Parathyroid adenoma (tissue), 2 donors: ENCODE data around the gene LRRC36.

Experiments
- H2AFZ ChIP-seq: fragments of 300-600 bp; sonication (generic); one replicate; pipeline ENCODE4 v1.7.0; 2017; ENCODE audit warnings: antibody characterized with exemption, mild to moderate bottlenecking
- H3K27ac ChIP-seq: fragments of 300-600 bp; sonication (generic); one replicate; pipeline ENCODE4 v1.7.0; 2017
- H3K27me3 ChIP-seq: fragments of 300-600 bp; sonication (generic); one replicate; pipeline ENCODE4 v1.7.0; 2017; ENCODE audit warnings: low read length; ENCODE audit not compliant: control insufficient read depth, insufficient read depth
- H3K36me3 ChIP-seq: fragments of 300-600 bp; sonication (generic); one replicate; pipeline ENCODE4 v1.7.0; 2017; ENCODE audit warnings: low read length; ENCODE audit not compliant: control insufficient read depth, insufficient read depth
- H3K4me1 ChIP-seq: fragments of 300-600 bp; sonication (generic); one replicate; pipeline ENCODE4 v1.7.0; 2017; ENCODE audit warnings: control low read depth
- H3K4me2 ChIP-seq: fragments of 300-600 bp; sonication (generic); one replicate; pipeline ENCODE4 v1.7.0; 2017; ENCODE audit warnings: low read length
- H3K4me3 ChIP-seq: fragments of 300-600 bp; sonication (generic); one replicate; pipeline ENCODE4 v1.7.0; 2017; ENCODE audit warnings: low read depth, low read length
- H3K79me2 ChIP-seq: fragments of 300-600 bp; sonication (generic); one replicate; pipeline ENCODE4 v1.7.0; 2017; ENCODE audit warnings: control low read depth
- H3K9ac ChIP-seq: fragments of 300-600 bp; sonication (generic); one replicate; pipeline ENCODE4 v1.7.0; 2017; ENCODE audit warnings: mild to moderate bottlenecking
- H3K9me3 ChIP-seq: fragments of 300-600 bp; sonication (generic); one replicate; pipeline ENCODE4 v1.7.0; 2017; ENCODE audit warnings: low read length; ENCODE audit not compliant: control insufficient read depth
- TF ChIP-seq, protein P1 (sequence below): fragments of 300-600 bp; sonication (generic); IDR thresholded peaks from one replicate; pipeline ENCODE4 v1.7.0; 2017; ENCODE audit warnings: antibody characterized with exemption, mild to moderate bottlenecking
- donor health status: primary hyperparathyroidism.

The LRRC36 gene

DNA sequence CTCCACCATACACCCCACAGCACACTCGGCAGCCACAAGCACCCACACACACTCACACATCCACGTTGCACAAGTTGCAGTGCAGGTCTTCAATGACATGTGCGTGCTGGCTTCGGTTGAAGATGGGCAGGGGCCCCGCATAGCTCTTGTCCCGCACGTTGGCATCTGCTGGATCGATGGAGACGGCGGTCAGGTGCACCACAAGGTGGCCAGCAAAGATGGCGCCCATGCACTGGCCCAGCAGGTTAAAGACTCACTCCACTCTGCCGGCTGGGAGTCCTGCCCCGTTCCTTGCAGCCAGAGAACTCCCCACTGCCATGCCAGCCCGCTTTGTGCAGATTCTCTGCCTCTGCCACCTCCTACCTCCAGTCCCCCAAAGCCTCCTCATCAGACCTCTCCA, 74.3 kb downstream of the LRRC36 start:
- Histone ChIP-seq H3K4me1 (peaks cover 30% of the 10 kb centered on the region), H3K27me3 (no peaks in the 10 kb centered on the region), H3K27ac (no peak overlapping the region), H3K9ac (no peak overlapping the region), H3K9me3 (no peaks in the 10 kb centered on the region), H3K4me3 (no peak overlapping the region), H2AFZ (no peak overlapping the region), H3K79me2 (no peaks in the 10 kb centered on the region), H3K4me2 (no peak overlapping the region), H3K36me3 (no peaks in the 10 kb centered on the region)
- TF ChIP-seq, protein P1, sequence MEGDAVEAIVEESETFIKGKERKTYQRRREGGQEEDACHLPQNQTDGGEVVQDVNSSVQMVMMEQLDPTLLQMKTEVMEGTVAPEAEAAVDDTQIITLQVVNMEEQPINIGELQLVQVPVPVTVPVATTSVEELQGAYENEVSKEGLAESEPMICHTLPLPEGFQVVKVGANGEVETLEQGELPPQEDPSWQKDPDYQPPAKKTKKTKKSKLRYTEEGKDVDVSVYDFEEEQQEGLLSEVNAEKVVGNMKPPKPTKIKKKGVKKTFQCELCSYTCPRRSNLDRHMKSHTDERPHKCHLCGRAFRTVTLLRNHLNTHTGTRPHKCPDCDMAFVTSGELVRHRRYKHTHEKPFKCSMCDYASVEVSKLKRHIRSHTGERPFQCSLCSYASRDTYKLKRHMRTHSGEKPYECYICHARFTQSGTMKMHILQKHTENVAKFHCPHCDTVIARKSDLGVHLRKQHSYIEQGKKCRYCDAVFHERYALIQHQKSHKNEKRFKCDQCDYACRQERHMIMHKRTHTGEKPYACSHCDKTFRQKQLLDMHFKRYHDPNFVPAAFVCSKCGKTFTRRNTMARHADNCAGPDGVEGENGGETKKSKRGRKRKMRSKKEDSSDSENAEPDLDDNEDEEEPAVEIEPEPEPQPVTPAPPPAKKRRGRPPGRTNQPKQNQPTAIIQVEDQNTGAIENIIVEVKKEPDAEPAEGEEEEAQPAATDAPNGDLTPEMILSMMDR, result no peak

DNA sequence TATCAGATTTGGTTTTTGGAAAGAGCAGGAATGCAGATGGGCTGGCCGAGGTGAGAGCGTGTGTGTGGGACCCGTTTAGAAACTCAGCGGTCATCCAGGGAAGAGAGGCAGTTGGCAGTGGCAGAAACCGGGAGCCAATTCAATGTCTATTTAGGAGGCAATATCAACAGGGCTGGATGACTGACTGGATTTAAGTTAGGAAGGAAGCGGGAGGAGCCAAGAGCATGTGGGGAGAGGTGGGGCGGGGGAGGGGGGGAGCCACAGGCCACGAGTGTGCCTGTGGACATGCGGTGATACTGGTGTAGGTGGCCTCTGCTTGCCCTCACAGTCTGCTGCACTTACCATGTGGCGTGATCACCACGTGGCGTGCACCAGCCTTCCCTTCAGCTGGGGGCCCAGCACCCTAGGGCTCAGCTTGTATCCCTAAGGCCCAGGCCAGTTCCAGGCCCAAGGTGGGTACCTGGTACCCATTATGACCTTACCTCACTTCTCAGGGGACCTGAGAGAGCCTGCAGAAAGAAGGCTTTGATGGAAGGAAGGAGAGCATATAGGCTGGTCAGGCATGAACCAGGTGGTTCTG, 77.5 kb downstream of the LRRC36 start:
- H3K36me3 ChIP-seq, result no peaks in the 10 kb centered on the region
- H3K4me2 ChIP-seq, result peak overlapping the region; percentile 0
- no peak overlapping the region for H2AFZ ChIP-seq
- no peaks in the 10 kb centered on the region for H3K79me2 ChIP-seq
- H3K27me3 ChIP-seq, result no peaks in the 10 kb centered on the region
- no peak overlapping the region for H3K27ac ChIP-seq
- H3K9me3 ChIP-seq, result no peaks in the 10 kb centered on the region
- TF ChIP-seq, protein P1, result no peak
- peaks cover 19% of the 10 kb centered on the region for H3K4me1 ChIP-seq
- no peak overlapping the region for H3K9ac ChIP-seq
- H3K4me3 ChIP-seq, result no peak overlapping the region

DNA sequence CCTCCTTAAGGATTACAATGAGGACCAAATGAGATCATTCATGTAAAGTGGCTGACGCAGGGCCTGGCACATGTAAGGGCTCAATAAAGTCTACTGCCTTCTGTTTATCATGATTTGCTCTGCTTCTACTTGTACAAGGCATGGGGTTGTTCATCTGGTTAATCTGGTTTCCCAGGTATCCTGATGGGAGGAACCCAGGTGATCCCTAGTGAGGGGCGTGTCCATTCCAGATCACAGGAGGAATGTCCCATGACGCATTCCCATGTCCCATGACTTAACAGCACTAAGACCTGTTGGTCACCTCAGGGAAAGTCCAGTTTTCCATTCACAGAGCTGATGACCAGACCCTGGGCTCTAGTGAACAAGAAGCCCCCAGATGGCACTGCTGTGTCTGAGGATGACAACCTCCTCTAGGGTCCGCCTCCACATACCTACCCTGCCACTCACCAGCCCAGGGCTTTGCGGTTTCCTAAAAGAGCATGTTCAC, 78.2 kb downstream of the LRRC36 start:
- peaks cover 17% of the 10 kb centered on the region for H3K4me1 ChIP-seq
- no peaks in the 10 kb centered on the region for H3K79me2 ChIP-seq
- no peaks in the 10 kb centered on the region for H3K27me3 ChIP-seq
- no peak overlapping the region for H3K4me3 ChIP-seq
- H3K9me3 ChIP-seq, result no peaks in the 10 kb centered on the region
- H3K36me3 ChIP-seq, result no peaks in the 10 kb centered on the region
- no peak overlapping the region for H3K9ac ChIP-seq
- peak overlapping the region; percentile 7 for H3K27ac ChIP-seq
- H3K4me2 ChIP-seq, result peak overlapping the region; percentile 0
- TF ChIP-seq, protein P1, result no peak
- H2AFZ ChIP-seq, result no peak overlapping the region

DNA sequence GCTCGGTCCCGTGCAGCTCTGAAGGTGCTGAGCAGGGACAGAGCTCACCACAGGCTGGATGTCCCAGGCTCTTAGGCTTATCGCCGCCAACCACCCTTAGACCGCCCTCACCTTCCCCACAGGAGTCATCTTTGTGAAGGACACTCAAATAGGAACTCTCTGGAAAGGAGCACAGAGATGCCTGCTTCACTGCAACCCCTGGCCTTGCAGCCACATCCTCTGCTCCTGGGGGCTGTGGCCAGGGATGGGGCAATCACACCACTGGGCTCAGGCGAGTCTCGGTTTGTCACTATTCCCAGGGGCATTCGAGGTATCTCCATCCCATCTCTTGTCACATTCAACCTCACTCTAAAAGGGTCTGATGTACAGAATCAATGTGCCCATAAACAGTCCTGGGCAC, 78.7 kb downstream of the LRRC36 start:
- H3K4me2 ChIP-seq, result no peak overlapping the region
- no peaks in the 10 kb centered on the region for H3K27me3 ChIP-seq
- H2AFZ ChIP-seq, result no peak overlapping the region
- peaks cover 13% of the 10 kb centered on the region for H3K4me1 ChIP-seq
- TF ChIP-seq, protein P1, result no peak
- H3K36me3 ChIP-seq, result no peaks in the 10 kb centered on the region
- no peaks in the 10 kb centered on the region for H3K79me2 ChIP-seq
- H3K27ac ChIP-seq, result no peak overlapping the region
- no peaks in the 10 kb centered on the region for H3K9me3 ChIP-seq
- no peak overlapping the region for H3K9ac ChIP-seq
- no peak overlapping the region for H3K4me3 ChIP-seq
